AG10803 (cell line): ENCODE measurements around the gene FAM163A.
"Not testable (repeated sequence)": the region's sequence is repeated elsewhere in the genome, so short reads cannot be mapped to it uniquely, and the experiment has no call there.

Experiments
- DNase-seq: peaks from one replicate; pipeline ENCODE4 v3.0.0; 2010; ENCODE audit warnings: low read depth
- H3K4me3 ChIP-seq: 2 replicates; pipeline ENCODE4 v1.5.1; 2011; ENCODE audit warnings: mild to moderate bottlenecking, low read length, control low read depth
- TF ChIP-seq, protein P1 (sequence below): conservative IDR thresholded peaks from 2 replicates; pipeline ENCODE4 v1.5.1; 2011; ENCODE audit warnings: mild to moderate bottlenecking, low read length, control low read depth, inconsistent platforms

FAM163A gene

DNA sequence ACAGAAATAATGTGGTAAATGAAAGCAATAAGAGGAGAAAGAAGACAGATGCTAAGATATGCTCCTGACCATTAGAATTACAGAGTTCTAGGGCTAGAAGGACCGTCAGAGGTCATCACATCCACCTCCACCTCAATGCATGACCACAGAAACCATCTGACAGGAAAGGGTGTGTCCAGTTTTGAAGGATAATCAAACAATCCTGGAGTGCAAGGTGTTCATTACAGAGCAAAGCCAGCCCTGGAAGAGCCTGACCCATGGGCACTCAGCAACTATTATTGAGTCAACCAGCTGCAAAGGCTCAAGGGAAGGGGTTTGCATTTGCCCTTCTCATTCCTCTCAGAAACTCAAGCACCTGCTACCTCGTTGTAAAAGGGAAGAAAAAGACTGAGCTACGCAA is 88.1 kb downstream of the FAM163A start:
- DNase-seq: no peak
- TF ChIP-seq, protein P1, sequence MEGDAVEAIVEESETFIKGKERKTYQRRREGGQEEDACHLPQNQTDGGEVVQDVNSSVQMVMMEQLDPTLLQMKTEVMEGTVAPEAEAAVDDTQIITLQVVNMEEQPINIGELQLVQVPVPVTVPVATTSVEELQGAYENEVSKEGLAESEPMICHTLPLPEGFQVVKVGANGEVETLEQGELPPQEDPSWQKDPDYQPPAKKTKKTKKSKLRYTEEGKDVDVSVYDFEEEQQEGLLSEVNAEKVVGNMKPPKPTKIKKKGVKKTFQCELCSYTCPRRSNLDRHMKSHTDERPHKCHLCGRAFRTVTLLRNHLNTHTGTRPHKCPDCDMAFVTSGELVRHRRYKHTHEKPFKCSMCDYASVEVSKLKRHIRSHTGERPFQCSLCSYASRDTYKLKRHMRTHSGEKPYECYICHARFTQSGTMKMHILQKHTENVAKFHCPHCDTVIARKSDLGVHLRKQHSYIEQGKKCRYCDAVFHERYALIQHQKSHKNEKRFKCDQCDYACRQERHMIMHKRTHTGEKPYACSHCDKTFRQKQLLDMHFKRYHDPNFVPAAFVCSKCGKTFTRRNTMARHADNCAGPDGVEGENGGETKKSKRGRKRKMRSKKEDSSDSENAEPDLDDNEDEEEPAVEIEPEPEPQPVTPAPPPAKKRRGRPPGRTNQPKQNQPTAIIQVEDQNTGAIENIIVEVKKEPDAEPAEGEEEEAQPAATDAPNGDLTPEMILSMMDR: no peak
- no peak overlapping the region for H3K4me3 ChIP-seq

DNA sequence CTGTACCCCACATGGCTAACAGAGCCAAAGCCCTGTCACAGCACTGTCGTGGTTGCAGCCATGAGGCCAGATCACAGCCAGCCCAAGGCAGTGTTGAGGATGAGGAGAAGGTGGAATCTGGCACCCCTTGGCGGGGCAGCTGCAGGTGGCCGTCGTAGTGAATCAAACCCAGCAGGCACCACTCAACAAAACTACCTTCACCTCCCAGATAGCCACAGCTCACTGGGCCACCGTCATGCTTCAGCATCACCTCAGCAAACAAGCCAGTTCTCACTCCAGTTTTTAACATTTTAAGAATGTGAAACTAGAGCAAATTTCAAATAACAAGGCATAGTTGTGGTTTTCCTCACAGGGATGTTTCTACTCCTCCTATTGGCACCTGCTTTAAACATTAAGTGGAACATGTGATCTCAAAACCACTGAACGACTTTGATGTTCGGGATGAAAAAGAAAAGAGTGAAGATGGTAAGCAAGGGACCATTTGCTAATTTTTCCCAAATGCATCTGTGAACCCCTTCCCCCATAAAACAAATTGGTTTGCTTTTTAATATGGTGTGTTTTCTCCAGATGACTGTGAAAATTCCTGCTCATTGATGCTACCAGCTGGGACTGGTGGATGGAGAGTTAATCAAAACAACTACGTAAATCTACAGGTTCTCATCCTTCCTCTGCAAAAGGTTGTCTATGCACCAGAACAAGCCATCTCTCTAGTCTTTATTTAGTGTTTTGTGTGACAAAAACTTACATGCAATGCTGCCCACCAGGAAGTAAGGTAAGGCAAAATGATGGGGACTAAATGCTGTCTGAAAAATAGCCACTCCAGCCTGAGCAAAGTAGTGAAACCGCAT is 89.0 kb downstream of the FAM163A start:
- peak; percentile 49 for DNase-seq

DNA sequence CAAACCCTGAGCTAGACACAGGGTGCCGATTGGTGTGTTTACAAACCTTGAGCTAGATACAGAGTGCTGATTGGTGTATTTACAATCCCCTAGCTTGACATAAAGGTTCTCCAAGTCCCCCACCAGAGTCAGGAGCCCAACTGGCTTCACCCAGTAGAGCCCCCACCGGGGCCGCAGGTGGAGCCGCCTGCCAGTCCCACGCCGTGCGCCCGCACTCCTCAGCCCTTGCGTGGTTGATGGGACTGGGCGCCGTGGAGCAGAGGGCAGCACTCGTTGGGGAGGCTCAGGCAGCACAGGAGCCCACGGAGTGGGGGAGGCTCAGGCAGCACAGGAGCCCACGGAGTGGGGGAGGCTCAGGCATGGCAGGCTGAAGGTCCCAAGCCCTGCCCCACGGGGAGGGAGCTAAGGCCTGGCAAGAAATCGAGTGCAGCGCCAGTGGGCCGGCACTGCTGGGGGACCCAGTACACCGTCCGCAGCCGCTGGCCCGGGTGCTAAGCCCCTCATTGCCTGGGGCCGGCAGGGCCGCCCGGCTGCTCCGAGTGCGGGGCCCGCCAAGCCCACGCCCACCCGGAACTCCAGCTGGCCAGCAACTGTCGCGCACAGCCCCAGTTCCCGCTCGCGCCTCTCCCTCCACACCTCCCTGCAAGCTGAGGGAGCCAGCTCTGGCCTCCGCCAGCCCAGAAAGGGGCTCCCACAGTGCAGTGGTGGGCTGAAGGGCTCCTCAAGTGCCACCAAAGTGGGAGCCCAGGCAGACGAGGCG is 93.8 kb downstream of the FAM163A start:
- DNase-seq, H3K4me3 ChIP-seq: not testable (repeated sequence)

More for the DNA sequence above, 89.0 kb downstream of the FAM163A start:
- TF ChIP-seq, protein P1: no peak
- no peak overlapping the region for H3K4me3 ChIP-seq

DNA sequence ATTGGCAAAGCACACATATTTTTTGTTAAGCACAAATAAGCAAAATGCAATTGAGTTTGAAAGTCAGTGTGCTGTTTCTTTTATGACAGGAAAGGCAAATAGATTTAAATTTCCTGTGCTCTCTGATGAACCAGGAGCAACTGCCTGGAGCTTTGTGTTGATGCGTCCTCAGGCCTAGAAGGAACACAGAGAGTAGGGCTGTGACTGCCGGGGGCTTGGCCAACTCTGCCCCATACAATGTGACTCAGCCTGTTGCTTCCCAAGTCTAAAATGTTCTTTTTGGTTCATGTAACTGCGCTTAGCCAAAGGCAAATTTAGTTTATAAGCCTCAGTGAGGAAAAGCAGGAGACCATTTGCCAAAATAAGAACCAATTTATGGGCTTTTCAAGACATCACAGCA is 97.0 kb downstream of the FAM163A start:
- TF ChIP-seq, protein P1: no peak
- no peak overlapping the region for H3K4me3 ChIP-seq
- no peak for DNase-seq

DNA sequence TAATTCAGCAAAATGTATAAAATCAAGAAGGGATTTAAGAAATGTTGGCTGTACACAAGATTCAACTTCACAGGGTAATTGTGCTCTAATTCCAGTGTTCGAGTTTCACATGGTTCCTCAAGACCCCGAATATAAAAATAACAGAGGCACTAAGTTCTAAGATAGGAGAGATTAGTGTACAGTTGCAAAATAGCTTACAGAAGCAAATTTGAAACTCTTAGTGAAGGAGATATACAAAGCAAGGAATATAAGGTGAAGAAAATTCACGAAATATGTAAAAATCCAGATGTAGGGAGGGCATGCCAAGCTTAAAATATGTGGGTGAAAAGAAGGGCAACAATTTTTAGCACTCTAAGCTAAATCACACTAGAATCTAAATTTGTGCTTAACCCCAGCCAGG is 105.1 kb downstream of the FAM163A start:
- DNase-seq: no peak
- no peak overlapping the region for H3K4me3 ChIP-seq
- TF ChIP-seq, protein P1: no peak

DNA sequence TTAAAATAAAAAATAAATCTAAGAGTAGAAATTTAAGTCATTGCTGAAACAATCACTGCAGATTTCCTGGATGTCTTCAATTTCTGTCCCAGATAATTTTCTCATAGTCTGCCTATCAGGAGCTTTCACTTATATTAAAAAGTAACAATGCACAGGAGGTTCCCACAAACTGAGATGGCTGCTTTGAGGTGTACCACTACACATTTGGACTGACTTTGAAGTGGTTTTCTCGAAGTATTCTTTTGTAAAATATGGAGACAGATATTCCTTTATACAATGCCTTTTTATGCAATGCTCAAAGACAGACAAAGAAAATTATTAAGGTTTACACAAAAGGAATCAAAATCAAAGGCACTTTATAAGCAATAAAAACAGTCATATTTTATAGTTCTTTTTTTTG is 110.0 kb downstream of the FAM163A start:
- no peak for DNase-seq
- TF ChIP-seq, protein P1: no peak
- H3K4me3 ChIP-seq: no peak overlapping the region

DNA sequence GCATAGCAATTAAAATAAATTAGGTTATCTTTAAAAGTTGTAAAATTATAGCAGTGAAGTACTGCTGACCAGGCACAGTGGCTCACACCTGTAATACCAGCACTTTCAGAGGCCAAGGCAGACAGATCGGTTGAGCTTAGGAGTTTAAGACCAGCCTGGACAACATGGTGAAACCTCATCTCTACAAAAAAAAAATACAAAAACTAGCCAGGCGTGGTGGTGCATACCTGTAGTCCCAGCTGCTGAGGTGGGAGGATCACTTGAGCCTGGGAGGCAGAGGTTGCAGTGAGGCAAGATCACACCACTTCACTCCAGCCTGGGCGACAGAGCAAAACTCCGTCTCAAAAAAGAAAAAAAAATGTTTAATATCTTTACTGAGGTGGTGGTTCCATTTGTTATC is 112.7 kb downstream of the FAM163A start:
- not testable (repeated sequence) for DNase-seq, H3K4me3 ChIP-seq

DNA sequence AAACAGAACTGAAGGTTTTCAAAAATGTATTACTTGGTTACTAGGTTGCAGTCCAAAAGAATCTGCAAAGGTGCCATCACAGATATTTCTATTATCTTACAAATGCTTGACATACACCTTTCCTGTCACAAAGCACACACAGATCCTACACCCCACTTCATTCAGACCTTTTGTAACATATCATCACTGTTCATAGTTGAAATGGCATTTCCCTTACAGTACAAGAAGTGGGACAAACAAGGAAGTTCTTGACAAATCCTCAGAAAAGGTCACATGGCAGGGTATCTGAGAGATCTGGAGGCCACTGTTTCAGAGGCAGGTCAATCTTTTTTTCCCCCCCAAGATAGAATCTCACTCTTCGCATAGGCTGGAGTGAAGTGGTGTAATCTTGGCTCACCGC is 113.2 kb downstream of the FAM163A start:
- TF ChIP-seq, protein P1: no peak
- no peak overlapping the region for H3K4me3 ChIP-seq
- no peak for DNase-seq
